BJ (cell line): ENCODE results near the gene OXT. TPM values are rescaled to one million over a fixed set of nuclear protein-coding genes. Genes with fewer than 3 reads are reported as not detected.
"Not testable (repeated sequence)": the region's sequence is repeated elsewhere in the genome, so short reads cannot be mapped to it uniquely, and the experiment has no call there.

Experiments used
- CTCF ChIA-PET: fragments of 350-600 bp; formaldehyde crosslinking; extraction: SDS; loops from one replicate; lab custom pipeline; 2021; ENCODE audit warnings: antibody characterized with exemption, inconsistent platforms; lab: Yijun Ruan, JAX
- POLR2A ChIA-PET: fragments of 300-600 bp; sonication (Branson Sonifier 250); formaldehyde crosslinking; extraction: SDS; loops from one replicate; lab custom pipeline; 2021; ENCODE audit warnings: antibody characterized with exemption; lab: Charles Lee
- DNase-seq: peaks from one replicate; pipeline ENCODE4 v3.0.0-alpha.2; 2011; ENCODE audit warnings: low read depth
- H3K27me3 ChIP-seq: 2 replicates; pipeline ENCODE4 v1.6.0; 2011; ENCODE audit warnings: low read length; ENCODE audit not compliant: control insufficient read depth, insufficient read depth
- H3K36me3 ChIP-seq: 2 replicates; pipeline ENCODE4 v1.5.1; 2011; ENCODE audit warnings: low read length; ENCODE audit not compliant: control insufficient read depth, insufficient read depth
- H3K4me3 ChIP-seq: 2 replicates; pipeline ENCODE4 v1.5.1; 2011; ENCODE audit warnings: low read depth, mild to moderate bottlenecking, control low read depth, low read length
- polyA plus RNA-seq: library from polyadenylated mRNA; depleted of rRNA; stranded (reverse); fragments of >200 nt; gene quantifications from 2 replicates; pipeline ENCODE4 v1.2.3, GENCODE V29; 2011
- TF ChIP-seq, protein P1 (sequence below): IDR thresholded peaks from 2 replicates; pipeline ENCODE4 v1.5.1; 2011; ENCODE audit warnings: low read depth, mild to moderate bottlenecking, control low read depth, inconsistent platforms, low read length, moderate library complexity; ENCODE audit not compliant: insufficient read depth

OXT gene
- polyA plus RNA-seq, 1 experiment: not detected

DNA sequence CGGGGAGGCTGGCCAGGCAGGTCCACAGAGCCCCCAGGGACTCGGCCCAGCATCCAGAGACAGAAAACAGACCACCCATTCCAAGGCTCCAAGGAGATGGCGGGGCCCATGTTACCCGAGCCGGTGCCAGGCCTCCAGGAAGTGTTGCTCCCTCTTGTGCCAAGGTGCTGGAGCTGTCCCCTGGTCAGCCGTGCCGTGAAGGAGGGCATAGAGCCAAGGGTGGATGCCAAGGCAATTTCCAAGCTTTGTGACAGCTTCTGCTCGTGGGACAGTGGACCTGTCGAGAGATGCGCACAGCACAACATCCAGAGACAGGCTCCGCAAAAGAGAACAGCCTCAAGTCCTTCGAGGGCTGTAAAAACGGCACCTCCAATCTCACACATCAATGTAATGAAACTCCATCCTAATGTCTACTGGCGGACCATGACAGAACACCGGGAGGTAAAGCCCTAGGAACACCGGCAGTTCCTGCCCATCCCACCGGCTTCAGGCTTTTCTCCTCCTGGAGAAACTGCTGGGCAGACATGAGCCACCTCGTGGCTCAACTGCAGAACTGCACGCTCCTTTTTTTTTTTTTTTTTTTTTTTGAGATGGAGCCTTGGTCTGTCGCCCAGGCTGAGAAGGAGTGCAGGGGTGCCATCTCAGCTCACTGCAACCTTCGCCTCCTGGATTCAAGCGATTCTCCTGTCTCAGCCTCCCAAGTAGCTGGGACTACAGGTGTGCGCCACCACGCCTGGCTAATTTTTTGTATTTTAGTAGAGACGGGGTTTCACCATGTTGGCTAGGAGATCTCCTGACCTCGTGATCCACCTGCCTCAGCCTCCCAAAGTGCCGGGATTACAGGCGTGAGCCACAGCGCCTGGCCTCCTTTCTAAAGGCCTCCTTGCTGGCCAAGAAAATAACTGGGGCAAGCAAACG is 44.0 kb downstream of the OXT start:
- H3K36me3 ChIP-seq: peaks cover 4% of the 10 kb centered on the region
- no peaks in the 10 kb centered on the region for H3K27me3 ChIP-seq
- ChIA-PET POLR2A (no interaction called here), CTCF (interaction anchor here (0.5 to 5.8 kb wide), 11 partner anchors 7 to 166 kb away, joined by 3 to 35 read pairs (median 3); no protein-coding TSS in a partner anchor)
- no peak for DNase-seq
- TF ChIP-seq, protein P1, sequence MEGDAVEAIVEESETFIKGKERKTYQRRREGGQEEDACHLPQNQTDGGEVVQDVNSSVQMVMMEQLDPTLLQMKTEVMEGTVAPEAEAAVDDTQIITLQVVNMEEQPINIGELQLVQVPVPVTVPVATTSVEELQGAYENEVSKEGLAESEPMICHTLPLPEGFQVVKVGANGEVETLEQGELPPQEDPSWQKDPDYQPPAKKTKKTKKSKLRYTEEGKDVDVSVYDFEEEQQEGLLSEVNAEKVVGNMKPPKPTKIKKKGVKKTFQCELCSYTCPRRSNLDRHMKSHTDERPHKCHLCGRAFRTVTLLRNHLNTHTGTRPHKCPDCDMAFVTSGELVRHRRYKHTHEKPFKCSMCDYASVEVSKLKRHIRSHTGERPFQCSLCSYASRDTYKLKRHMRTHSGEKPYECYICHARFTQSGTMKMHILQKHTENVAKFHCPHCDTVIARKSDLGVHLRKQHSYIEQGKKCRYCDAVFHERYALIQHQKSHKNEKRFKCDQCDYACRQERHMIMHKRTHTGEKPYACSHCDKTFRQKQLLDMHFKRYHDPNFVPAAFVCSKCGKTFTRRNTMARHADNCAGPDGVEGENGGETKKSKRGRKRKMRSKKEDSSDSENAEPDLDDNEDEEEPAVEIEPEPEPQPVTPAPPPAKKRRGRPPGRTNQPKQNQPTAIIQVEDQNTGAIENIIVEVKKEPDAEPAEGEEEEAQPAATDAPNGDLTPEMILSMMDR: peak; percentile 81
- no peak overlapping the region for H3K4me3 ChIP-seq

DNA sequence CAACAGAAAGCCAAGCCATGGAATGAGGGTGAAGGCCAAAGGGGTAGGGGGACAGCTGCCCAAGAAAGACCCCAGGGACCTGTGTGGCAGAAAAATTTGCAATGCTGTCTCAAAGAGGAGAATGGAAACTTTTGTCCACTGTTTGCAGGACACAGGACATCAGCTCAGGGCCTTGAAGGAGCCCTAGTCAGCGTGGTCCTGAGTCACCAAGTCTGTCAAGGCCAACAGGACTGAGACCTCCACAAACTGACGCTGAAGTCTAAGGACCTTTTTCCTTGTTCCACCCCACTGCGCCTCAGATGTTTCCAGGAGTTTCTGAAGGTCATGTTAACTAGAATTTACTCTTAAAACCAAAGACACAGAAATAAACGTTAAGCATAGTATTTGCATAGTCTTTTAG is 44.9 kb downstream of the OXT start:
- ChIA-PET CTCF (interaction anchor here (0.9 to 5.8 kb wide), 4 partner anchors 8 to 63 kb away, joined by 3 to 35 read pairs (median 10); no protein-coding TSS in a partner anchor), POLR2A (no interaction called here)
- DNase-seq: no peak
- H3K27me3 ChIP-seq: no peaks in the 10 kb centered on the region
- H3K36me3 ChIP-seq: peaks cover 8% of the 10 kb centered on the region
- no peak overlapping the region for H3K4me3 ChIP-seq
- TF ChIP-seq, protein P1: no peak

DNA sequence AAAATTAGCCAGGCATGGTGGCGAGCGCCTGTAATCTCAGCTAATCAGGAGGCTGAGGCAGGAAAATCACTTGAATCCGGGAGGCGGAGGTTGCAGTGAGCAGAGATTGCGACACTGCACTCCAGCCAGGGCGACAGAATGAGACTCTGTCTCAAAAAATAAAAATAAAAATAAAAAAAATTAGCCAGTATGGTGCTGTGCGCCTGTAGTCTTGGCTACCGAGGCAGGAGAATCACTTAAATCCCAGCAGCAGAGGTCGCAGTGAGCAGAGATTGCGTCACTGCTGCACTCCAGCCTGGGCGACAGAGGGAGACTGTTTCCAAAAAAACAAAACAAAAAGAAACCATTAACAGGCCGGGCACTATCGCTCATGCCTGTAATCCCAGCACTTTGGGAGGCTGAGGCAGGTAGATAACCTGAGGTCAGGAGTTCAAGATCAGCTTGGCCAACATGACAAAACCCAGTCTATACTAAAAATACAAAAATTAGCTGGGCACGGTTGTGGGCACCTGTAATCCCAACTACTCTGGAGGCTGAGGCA is 46.5 kb downstream of the OXT start:
- H3K27me3 ChIP-seq, POLR2A ChIA-PET, H3K4me3 ChIP-seq: not testable (repeated sequence)
- peak; percentile 24 for DNase-seq
- TF ChIP-seq, protein P1: peak; percentile 74
- H3K36me3 ChIP-seq: peaks cover 18% of the 10 kb centered on the region
- CTCF ChIA-PET: interaction anchor here (1.0 to 5.8 kb wide), 12 partner anchors 10 to 204 kb away, joined by 3 to 35 read pairs (median 3); no protein-coding TSS in a partner anchor

DNA sequence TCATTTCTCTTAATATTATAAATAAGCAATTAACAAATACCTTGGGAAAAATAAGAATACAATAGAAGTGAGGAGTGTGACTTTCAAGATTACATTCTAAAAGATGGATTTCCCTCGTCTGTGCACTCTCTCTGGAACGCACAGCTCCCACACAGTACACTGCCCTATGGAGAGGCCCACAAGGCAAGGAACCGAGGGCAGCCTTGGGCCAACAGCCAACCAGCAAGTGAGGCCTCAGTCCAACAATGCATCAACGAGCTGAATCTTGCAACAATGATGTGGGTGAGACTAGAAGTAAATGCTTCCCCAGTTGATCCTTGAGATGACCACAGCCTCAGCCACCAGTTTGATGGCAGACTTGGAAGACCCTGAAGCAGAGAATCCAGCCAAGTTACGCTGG is 47.6 kb downstream of the OXT start:
- TF ChIP-seq, protein P1: no peak
- POLR2A ChIA-PET: no interaction called here
- Histone ChIP-seq H3K36me3 (peaks cover 16% of the 10 kb centered on the region), H3K4me3 (no peak overlapping the region), H3K27me3 (no peaks in the 10 kb centered on the region)
- DNase-seq: no peak
- CTCF ChIA-PET: interaction anchor here (0.6 to 5.8 kb wide), 10 partner anchors 10 to 203 kb away, joined by 3 to 35 read pairs (median 3); no protein-coding TSS in a partner anchor
